LNCaP clone FGC (cell line): ENCODE results near the gene CARMIL3.
A peak's percentile ranks its signal among the peaks of the same experiment; 100 is the strongest.
"Not testable (repeated sequence)": the region's sequence is repeated elsewhere in the genome, so short reads cannot be mapped to it uniquely, and the experiment has no call there.

Experiments used
- DNase-seq: peaks from one replicate; pipeline ENCODE4 v3.0.0-alpha.2; 2011; ENCODE audit warnings: low read depth
- H3K4me3 ChIP-seq: 2 replicates; pipeline ENCODE4 v1.5.1; 2011; ENCODE audit warnings: mild to moderate bottlenecking, low read depth, low read length, control low read depth
- TF ChIP-seq, protein P1 (sequence below): IDR thresholded peaks from 2 replicates; pipeline ENCODE4 v1.5.1; 2012; ENCODE audit warnings: mild to moderate bottlenecking; ENCODE audit not compliant: control insufficient read depth, insufficient read depth; ENCODE audit errors: extremely low read depth

CARMIL3 gene

GRCh38 chr14:24042746-24043145 is 9.1 kb upstream of the CARMIL3 start:
- H3K4me3 ChIP-seq: no peak overlapping the region
- DNase-seq: no peak
- TF ChIP-seq, protein P1, sequence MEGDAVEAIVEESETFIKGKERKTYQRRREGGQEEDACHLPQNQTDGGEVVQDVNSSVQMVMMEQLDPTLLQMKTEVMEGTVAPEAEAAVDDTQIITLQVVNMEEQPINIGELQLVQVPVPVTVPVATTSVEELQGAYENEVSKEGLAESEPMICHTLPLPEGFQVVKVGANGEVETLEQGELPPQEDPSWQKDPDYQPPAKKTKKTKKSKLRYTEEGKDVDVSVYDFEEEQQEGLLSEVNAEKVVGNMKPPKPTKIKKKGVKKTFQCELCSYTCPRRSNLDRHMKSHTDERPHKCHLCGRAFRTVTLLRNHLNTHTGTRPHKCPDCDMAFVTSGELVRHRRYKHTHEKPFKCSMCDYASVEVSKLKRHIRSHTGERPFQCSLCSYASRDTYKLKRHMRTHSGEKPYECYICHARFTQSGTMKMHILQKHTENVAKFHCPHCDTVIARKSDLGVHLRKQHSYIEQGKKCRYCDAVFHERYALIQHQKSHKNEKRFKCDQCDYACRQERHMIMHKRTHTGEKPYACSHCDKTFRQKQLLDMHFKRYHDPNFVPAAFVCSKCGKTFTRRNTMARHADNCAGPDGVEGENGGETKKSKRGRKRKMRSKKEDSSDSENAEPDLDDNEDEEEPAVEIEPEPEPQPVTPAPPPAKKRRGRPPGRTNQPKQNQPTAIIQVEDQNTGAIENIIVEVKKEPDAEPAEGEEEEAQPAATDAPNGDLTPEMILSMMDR: no peak

GRCh38 chr14:24049002-24049401 is 2.8 kb upstream of the CARMIL3 start:
- DNase-seq, H3K4me3 ChIP-seq: not testable (repeated sequence)

GRCh38 chr14:24050753-24051152 is 1.1 kb upstream of the CARMIL3 start:
- not testable (repeated sequence) for DNase-seq, H3K4me3 ChIP-seq

DNA sequence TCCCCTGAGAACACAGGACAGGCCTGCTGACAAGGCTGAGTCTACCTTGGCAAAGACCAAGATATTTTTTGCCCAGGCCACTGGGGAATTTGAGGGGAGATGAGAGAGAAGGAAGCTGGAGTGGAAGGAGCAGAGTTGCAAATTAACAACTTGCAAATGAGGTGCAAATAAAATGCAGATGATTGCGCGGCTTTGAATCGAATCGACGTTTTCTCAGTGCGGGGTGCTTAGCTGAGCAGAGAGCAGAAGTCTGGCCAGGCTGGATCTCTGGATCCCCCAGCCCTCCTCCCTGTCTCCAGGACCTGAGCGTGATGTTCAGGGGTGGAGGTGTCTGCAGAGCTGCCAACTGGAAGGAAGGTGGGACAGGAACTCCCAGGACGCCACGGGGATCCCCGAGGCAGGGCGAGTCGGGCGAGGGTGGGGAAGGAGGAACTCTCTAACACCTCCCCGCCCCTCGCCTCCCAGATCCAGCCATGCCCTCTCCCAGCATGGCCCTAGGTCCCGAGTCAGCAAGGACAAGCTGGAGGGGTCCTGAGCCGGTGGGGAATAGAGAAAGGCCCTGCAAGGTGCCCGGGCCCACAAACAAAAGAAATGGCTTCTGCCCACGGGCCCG is 527 bp upstream of the CARMIL3 start:
- peak overlapping the region; percentile 60 for H3K4me3 ChIP-seq
- no peak for DNase-seq
- TF ChIP-seq, protein P1: no peak

GRCh38 chr14:24052656-24053547 is 1.1 kb downstream of the CARMIL3 start:
- H3K4me3 ChIP-seq: peak overlapping the region; percentile 60
- TF ChIP-seq, protein P1: no peak

DNA sequence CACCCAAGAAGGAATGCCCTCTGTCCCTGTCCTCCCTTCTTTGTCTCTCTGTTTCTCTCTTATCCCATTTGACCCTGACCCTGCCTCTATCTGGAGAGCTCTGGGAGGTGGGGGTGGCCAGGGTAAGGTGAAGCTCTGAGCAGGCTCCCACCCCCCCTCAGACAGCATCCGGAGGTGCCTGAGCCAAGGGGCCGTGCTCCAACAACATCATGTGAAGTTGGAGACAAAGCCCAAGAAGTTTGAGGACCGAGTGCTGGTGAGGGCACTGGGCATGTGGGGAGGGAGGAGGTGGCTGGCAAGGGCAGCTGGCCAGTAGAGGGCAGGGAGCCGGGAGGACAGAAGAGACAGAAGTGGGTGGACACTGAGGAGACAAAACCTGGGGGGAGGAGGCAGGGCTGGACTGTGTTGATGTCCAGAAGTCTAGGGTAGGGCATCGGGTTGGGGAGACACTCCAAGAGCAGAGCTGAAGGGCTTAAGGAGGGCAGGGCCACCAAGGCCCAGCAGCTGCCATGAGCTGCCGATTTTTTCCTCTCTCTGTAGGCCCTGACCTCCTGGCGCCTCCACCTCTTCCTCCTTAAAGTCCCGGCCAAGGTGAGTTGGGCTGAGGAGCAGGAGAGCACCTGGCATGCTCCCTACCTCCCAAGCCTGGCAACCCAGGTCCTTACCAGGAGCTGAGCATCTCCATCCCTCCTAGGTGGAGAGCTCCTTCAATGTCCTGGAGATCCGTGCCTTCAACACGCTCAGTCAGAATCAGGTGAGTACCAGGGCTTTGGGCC is 1.9 kb downstream of the CARMIL3 start:
- no peak for DNase-seq
- TF ChIP-seq, protein P1: no peak
- H3K4me3 ChIP-seq: no peak overlapping the region

More at GRCh38 chr14:24052656-24053547, 1.1 kb downstream of the CARMIL3 start:
- no peak for DNase-seq

DNA sequence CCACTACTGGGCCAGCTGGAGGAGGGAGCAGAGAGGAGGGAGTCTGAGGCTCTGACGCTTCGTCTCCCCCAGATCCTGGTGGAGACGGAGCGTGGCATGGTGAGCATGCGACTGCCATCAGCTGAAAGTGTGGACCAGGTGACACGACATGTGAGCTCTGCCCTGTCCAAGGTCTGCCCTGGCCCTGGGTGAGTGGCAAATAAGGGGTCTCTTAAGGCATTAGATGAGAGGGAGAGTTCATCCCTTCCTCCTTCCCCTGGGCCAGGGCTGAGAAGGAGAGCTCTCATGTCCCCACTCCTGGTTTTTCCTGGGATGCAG is 2.5 kb downstream of the CARMIL3 start:
- DNase-seq: no peak
- TF ChIP-seq, protein P1: no peak
- no peak overlapping the region for H3K4me3 ChIP-seq

- TF ChIP-seq, protein P1: no peak
- no peak overlapping the region for H3K4me3 ChIP-seq
Measured at GRCh38 chr14:24054646-24055045, 2.8 kb downstream of the CARMIL3 start.

More at GRCh38 chr14:24054646-24055045, 2.8 kb downstream of the CARMIL3 start:
- DNase-seq: no peak
